Body of pancreas (tissue), 4 donors: ENCODE results near the gene PPM1H.

Experiments
- POLR2A ChIP-seq, 3 donors: fragments of 450-650 bp; IDR thresholded peaks; one replicate each; pipeline ENCODE4 v1.6.1; 2016; ENCODE audit warnings: antibody characterized with exemption in 3 of 3, mild to moderate bottlenecking in 2 of 3
- TF ChIP-seq, protein P1 (sequence below), 7 experiments: fragments of 450-650 bp in 4 of 7; fragments of 200-600 bp in 3 of 7; sonication (generic) in 3 of 7; IDR thresholded peaks; one replicate each; pipeline ENCODE4 v1.5.1; 2016 to 2019; ENCODE audit warnings: antibody characterized with exemption in 7 of 7

- TF ChIP-seq POLR2A (IDR thresholded peaks at IDR 0.05) = no peak
- TF ChIP-seq, protein P1, sequence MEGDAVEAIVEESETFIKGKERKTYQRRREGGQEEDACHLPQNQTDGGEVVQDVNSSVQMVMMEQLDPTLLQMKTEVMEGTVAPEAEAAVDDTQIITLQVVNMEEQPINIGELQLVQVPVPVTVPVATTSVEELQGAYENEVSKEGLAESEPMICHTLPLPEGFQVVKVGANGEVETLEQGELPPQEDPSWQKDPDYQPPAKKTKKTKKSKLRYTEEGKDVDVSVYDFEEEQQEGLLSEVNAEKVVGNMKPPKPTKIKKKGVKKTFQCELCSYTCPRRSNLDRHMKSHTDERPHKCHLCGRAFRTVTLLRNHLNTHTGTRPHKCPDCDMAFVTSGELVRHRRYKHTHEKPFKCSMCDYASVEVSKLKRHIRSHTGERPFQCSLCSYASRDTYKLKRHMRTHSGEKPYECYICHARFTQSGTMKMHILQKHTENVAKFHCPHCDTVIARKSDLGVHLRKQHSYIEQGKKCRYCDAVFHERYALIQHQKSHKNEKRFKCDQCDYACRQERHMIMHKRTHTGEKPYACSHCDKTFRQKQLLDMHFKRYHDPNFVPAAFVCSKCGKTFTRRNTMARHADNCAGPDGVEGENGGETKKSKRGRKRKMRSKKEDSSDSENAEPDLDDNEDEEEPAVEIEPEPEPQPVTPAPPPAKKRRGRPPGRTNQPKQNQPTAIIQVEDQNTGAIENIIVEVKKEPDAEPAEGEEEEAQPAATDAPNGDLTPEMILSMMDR (IDR thresholded peaks at IDR 0.05) = no peak
Observed at GRCh38 chr12:62907561-62907960, 27.4 kb downstream of the PPM1H start.
